Activated T-helper 1 cell treated with Interleukin-2 at 50 U/mL for 16 hours (primary cell): ENCODE data around the gene ZNF48.
A peak's percentile ranks its signal among the peaks of the same experiment; 100 is the strongest.

Source experiments
- DNase-seq: peaks from one replicate; pipeline ENCODE4 v3.0.0-alpha.2; 2020; ENCODE audit warnings: low read depth

ZNF48 gene

GRCh38 chr16:30395155-30395991 lies at the start of gene ZNF48:
Gene ZNF48, plus strand, starts transcription at chr16:30395420. Its CDS starts 375 bp downstream, at chr16:30395795.
- DNase-seq, result peak; percentile 47

- DNase-seq, result no peak
These were observed 48.9 kb upstream of the ZNF48 start for GRCh38 chr16:30346286-30346685.

- no peak for DNase-seq
These were observed 47.1 kb upstream of the ZNF48 start for GRCh38 chr16:30348113-30348512.

- DNase-seq, result no peak
These were observed 46.3 kb upstream of the ZNF48 start for GRCh38 chr16:30348929-30349328.

GRCh38 chr16:30349675-30350074 lies 45.5 kb upstream of the ZNF48 start:
- DNase-seq, result no peak

GRCh38 chr16:30350134-30350871 lies 44.9 kb upstream of the ZNF48 start:
- no peak for DNase-seq

- no peak for DNase-seq
These were observed 44.2 kb upstream of the ZNF48 start for GRCh38 chr16:30351001-30351441.

- DNase-seq, result no peak
These were observed 43.4 kb upstream of the ZNF48 start for GRCh38 chr16:30351586-30352419.

- no peak for DNase-seq
These were observed 42.5 kb upstream of the ZNF48 start for GRCh38 chr16:30352488-30353401.

- no peak for DNase-seq
These were observed 41.6 kb upstream of the ZNF48 start for GRCh38 chr16:30353438-30354129.

GRCh38 chr16:30354423-30355143 lies 40.6 kb upstream of the ZNF48 start:
- DNase-seq, result no peak

- peak; percentile 83 for DNase-seq
These were observed 39.9 kb upstream of the ZNF48 start, which contains the start of gene CD2BP2 for GRCh38 chr16:30355144-30355953. Gene CD2BP2, minus strand, starts transcription at chr16:30355308. Its CDS starts 627 bp downstream, at chr16:30354681.

- DNase-seq, result no peak
These were observed 39.3 kb upstream of the ZNF48 start for GRCh38 chr16:30355954-30356308.

- no peak for DNase-seq
These were observed 38.7 kb upstream of the ZNF48 start for GRCh38 chr16:30356401-30357084.

- DNase-seq, result no peak
These were observed 38.0 kb upstream of the ZNF48 start for GRCh38 chr16:30357085-30357714.

GRCh38 chr16:30357715-30358576 lies 37.3 kb upstream of the ZNF48 start:
- DNase-seq, result no peak

GRCh38 chr16:30358577-30358936 lies 36.7 kb upstream of the ZNF48 start:
- DNase-seq, result no peak
